Measurements from ENCODE around the gene CACNA1C.

Gene CACNA1C

DNA sequence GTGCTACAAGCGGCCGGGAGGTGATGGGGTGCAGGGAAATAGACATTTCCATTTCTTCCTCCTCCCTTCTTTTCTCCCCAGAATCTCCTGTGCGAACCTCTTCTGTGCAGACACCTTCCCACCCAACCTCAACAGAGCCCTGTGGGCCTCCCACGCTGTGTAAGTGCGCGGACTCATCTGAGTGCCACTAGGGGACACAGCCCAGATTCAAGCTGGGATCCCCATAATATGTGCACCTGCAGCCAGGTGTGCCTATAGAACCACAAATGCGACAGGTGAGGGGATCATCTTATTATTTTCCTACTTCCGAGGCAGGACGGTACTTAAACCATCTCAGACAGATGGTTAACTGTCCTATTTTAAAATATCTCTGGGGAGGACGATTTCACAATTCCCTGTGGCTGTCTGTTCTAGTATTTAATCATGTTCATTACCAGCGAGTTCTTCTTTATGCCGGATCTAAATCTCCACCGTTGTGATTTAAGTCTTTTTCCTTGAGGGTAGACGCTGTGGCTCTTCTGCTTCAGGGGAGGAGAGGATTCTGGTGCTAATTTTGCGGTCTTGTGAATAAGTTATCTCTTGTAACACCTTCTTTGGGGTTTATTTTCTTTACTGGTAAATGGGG lies 17.2 kb upstream of the CACNA1C start:
- DNase-seq: no peak

DNA sequence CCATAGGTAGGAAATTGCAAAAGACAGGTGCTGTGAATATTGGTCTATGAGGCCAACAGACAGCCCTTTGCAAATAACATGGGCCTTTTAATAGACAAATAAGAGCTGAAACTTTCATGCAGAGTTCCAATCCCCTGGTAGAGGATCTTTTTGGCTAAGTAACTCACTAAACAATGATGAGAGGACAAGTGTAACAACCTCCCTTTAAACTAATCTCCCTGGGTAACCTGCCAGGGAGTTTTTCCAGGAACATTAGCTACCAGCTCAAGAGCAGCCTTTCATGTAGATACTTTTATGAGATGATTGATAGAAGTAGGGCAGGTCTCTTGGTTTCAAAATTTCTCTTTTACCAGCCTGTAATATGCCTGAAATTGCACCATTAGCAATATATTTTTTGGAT lies 13.8 kb upstream of the CACNA1C start:
- DNase-seq: no peak

- DNase-seq: no peak
Measured at GRCh38 chr12:2043054-2043453, 9.7 kb upstream of the CACNA1C start.

GRCh38 chr12:2044165-2044564 lies 8.6 kb upstream of the CACNA1C start:
- no peak for DNase-seq

GRCh38 chr12:2046957-2047356 lies 5.8 kb upstream of the CACNA1C start:
- DNase-seq: no peak

DNA sequence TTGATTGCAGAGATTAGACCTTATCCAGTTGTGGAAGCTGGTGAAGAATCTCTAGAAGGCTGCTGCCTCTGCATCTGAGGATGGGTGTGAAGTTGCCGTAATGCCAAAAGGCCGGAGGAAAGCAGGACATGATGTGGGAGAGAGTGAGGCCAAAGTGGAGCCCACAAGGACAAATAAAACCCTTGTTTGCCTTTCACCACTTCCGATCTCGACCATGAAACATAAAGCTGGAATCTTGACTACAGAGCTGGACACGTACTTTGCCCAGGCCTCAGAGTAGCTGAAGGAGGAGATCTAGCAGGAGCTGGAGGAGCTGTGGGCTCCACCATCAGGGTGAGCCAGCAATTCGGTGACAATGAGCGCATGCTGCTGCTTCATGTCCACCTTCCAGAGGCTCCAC lies 5.0 kb upstream of the CACNA1C start:
- no peak for DNase-seq

GRCh38 chr12:2049604-2050540 lies 2.9 kb upstream of the CACNA1C start:
- DNase-seq: no peak

DNA sequence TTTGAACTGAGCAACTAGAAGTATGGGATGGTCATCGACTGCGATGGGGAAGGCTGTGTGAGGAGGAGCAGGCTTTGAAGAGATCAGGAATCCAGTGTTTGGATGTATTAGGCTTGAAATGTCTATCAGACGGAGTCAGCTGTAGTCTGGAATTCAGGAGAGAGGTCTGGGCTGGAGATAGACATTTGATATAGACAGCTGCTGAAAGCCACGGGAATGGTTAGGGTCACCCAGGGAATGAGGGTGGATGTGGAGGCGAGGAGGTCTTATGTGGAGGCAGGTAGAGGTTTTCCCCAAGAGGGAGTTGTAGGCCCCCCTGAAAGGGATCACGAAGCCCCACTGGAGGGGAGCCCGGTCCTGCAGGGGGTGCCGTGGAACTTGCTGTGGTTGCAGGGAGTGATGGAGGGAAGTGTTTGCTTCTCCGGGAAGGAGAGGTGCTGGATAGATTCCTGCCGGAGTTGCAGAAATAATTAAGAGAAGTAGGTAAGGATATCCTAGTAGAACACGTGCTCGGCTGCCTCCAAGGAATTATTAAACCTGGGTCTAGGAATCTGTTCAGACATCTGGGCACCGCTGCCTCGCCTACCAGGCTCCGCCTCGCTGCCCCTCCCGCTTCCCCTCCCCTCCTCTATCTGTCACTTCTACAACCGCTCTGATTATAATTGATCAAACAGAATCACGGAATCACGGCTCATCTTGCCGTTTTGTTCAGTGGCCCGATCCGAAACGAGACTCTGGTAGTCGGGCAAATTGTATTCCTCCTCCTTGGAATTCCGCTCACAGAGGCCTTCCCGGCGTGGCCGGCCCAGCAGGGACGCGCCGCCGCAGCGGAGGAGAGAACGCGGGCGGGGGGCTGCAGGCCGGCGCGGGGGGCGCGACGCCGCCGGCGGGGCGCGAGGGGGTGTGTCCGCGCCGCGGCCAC lies 826 bp upstream of the CACNA1C start:
- DNase-seq: peak; percentile 33

DNA sequence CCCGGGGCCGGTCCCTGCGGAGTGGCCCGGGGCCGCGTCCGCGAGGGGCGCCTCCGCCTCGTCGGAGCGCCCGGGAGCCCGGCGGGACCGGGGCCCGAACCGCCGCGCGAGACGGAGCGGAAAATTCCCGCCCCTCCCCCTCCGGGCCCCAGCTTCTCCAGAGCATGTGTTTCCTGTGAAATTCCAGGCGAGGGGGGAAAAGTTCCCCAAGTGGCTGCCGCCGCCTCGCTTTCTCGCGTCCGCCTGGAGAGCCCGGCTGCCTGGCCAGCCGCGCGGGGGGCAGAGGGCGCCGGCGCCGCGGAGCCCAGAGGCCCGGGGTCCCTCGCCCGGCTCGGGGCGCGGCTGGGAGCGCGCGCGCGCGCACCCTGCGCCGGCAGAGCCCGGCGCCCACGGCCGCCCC lies 904 bp downstream of the CACNA1C start:
- no peak for DNase-seq

DNA sequence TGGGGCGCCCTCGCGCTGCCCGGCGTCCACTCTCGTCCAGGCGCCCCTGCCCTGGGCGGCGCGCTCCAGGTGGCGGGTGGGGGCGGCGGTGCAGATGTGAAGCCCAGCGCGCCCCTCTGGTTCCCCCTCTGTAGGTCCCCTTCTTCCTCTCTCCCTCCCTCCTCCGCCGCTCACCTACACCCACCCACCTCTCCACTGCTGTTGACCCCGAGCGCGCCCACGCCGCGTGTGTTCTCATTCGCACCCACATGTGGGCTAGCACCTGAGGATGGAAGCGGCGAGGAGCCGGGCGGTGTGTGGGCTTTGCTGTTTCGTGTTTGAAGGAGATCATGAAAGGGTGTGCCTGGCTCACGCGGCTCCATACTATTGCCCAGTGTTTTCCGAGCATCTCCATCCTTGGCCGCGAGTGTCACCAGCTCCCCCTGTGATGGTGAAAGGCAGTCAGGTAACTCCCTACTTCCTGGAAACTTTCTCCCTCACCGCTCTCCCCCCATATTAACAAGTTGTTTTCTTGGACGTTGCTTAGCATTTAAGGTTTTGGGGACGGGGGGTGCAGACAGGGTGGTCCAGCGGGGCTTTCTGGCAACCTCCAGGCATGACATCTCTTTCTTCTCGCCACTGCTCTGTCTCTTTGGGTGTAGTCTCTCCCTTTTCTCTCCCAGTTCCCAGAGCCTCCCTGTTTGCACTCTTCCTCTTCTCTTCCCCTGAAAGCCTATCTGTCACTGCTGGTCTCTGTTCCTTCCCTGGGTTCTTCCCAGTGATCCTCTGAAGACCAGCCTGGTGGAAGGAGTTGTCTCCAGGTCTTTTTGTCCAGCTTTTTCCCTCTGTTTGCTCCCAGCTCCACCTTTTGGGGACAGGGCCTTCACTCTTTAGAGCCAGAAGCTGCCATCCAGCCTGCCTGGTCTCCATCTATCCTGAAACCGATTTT lies 1.6 kb downstream of the CACNA1C start:
- DNase-seq: no peak

DNA sequence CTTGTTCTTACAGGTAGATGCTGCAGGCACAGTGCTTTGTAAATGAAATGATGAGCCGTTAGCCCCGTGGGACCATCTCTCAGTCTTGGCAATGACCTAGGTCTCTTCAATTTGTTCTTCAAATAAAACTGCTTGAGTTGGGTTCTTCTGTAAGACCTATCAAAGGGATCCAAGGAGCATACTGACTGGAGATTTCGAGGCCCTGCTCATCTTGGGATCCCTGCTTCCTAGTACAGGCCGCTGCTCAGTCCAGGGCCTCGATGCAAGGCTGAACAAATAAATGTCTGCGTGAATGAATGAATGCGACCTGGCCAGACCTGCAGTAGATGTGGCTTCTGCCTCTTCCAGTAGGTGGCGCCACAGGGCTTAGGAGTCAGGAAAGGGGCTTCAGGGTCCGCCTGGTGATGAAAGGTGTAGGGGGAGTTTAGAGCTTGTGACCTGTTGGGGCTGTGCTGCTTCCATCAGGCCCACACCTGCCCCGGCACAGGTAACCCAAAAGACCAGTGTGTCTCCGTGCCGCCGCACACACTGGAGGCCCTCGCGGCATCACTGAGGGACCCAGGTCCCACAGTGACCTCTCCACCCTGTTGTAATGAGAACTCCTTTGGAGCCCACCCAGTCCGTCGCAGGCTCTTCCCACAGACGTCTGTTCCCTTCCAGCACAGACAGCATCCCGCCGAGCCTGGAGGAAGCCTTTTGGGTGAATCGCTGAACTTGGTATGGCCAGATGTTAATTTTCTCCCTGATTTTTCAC lies 4.4 kb downstream of the CACNA1C start:
- peak; percentile 72 for DNase-seq

DNA sequence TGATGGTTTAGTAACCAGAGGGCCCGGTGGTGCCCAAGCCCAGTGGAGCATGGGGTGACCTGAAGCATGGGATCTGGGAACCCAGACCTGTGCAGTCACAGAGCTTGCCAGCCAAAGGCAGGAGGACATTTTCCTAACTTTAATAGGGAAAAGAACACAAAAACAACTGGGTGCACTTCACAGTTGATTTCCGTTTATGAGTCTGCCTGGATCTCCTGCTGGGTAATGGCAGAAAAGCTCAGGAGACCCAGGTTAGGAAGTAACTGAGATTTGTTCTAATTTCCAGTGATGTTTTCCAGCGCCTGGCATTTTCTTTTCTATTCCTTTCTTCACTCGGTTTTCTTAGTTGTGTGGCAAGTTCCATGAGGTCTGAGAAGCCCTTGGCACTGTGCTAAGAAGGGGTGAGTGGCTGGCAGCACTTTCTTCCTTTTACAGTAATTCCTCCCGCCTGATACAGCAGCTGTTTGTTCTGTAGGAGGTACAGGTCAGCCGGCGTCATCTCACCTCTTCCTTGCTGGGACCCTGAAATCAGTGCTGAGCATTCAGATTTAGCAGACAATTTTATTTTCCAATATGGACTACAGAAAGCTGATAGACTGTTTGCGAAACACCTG lies 5.1 kb downstream of the CACNA1C start:
- DNase-seq: no peak

DNA sequence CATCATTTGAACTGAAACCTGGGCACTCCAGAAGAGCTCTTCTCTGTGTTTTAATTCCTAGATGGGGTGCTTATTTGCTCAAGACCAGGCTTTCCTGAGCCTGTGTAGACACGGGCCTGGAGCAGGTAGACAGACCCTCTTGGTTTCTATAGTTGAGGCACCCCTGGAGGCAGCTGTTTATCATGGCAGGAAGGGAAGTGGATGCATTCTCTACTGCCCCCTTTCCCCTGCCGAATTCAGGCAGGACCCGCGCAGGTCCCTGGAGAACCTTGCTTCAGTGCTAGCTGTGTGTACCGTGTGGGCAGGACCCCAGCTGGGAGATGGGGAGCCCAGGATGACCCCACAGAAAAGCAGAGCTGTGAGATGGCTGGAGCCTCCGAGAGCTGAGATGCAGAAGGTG lies 6.0 kb downstream of the CACNA1C start:
- DNase-seq: no peak

DNA sequence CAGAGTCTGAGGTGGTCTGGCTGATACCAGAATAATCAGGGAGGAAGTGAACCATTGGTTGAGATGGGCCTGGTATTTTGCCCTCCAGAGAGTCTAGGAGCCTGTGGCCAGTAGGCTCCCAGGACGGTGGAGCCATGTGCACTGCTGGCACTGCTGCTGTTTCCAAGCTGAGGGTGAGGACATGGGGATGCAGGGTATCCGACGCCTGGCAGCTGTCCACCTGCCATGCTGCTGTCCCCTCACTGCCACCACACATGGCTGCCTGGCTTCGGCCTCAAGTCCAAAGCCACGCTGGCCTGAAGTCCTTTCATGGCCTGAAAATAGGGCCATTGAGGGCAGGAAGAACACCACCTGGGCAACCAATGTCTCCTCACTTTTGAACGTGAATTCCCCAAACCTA lies 8.6 kb downstream of the CACNA1C start:
- DNase-seq: no peak

GRCh38 chr12:2064071-2064507 lies 11.3 kb downstream of the CACNA1C start:
- DNase-seq: no peak

DNA sequence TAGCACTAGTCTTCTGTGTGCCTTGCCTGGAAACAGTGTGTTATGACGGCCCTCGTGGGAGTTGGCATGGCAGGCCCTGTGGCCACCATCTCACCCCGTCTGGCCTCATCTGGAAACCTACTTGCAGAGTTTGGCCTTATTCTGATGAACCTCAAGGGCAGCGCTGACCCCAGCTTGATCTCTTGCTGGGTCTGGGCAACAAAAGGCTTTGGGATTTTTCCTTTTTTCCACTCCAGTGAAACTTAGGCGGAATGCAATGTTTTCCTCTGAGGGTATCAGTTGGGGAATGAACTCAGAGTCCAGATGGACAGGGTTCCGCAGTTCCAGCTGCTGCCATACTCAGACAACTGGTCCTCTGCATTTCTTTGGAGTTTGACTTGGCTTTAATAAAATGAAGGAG lies 15.9 kb downstream of the CACNA1C start:
- DNase-seq: no peak

GRCh38 chr12:2070440-2071045 lies 17.8 kb downstream of the CACNA1C start:
- DNase-seq: no peak

DNA sequence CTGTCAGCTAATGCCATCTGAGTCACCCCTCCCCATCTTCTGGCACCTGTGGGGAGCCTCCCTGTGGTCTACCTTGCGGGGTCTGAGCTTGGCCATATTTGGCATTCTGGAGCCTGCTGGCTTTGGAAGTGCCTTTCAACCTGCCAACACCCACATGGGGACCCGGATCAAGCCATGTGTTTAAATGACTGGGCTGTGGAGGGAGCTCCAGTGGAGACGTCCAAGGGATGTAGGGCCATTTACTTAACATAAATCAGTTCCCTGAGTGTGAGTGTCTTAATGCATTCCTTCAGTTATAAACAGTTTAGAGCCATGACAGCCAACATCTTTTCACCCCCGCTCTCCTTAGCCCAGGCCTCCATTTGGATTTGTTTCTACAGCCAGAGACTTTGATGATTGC lies 22.0 kb downstream of the CACNA1C start:
- no peak for DNase-seq

GRCh38 chr12:2075508-2076195 lies 22.9 kb downstream of the CACNA1C start:
- DNase-seq: no peak

- DNase-seq: no peak
Measured at GRCh38 chr12:2076196-2076570, 23.4 kb downstream of the CACNA1C start.

All from DMS53 (cell line).